GM10847 (cell line): ENCODE results near the gene CACNA1D.

Experiments
- POLR2A ChIP-seq: IDR thresholded peaks from 2 replicates; pipeline ENCODE4 v1.6.1; 2011; ENCODE audit not compliant: insufficient read length; ENCODE audit errors: extremely low read depth

CACNA1D gene

DNA sequence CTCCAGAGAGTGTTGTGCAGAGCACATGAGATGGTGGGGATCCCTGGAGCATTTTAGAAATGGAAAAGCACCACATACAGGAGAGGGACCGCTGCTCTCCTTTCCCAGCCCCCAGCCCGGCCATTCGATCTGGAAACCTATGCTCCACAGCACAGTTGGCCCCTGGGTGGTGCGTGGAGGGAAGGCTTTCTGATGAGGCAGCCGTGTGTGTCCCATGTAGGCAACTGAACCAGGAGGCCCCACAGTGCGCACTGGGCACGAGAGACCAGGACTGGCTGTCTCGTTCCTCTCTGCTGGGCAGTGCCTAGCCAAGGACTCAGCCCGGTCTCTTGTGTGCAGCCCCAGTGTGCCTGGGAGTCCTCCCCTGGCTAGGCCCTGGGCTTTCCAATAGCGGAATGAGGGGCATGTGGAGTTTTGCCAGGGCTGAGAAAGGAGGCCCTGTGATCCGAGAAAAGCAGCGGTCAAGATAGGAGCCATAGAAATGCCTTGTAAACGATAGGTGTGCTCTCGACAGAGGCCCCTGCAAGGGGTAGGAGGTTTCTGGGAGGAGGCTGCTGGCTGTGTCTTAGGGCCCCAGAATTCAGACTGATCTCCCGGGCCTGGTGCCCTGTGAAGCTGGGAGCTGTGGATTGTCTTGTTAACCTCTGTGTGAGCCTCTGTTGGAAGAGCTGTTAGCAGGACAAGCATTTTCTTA lies 312.9 kb downstream of the CACNA1D start:
- no peak for TF ChIP-seq POLR2A

DNA sequence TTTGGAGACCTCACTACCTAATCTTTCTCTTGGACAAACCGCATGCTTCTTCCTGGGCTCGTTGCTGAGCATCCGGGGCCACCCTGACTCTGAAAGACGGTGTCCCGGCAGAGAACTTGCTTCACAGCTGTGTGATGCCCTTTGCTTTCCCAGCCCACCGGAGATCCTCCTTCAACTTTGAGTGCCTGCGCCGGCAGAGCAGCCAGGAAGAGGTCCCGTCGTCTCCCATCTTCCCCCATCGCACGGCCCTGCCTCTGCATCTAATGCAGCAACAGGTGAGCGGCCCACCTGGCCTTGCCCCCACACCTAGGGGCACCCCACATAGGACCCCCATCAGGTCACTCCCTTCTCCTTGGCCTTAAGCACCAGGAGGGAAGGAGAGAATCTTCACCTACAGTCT lies 314.1 kb downstream of the CACNA1D start:
- TF ChIP-seq POLR2A, result no peak

DNA sequence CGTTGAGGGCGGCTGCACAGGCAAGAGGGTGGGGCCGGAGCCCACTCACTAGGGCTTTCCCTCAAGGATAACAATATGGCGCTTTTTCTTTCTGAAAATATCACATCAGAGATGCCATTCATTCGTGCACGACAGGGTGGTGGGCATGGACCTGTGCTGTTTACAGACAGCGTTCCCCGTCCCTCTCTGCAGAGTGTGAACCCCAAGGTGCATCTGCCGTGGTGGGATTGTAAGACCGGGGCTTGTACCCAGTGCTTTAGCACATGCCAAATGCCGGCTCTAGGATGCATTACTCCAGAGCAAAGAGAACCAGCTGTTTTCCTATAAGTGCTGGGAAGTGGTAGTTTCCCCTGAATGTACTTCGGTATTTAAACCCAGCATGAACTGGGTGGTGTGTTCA lies 314.9 kb downstream of the CACNA1D start:
- TF ChIP-seq POLR2A, result no peak

DNA sequence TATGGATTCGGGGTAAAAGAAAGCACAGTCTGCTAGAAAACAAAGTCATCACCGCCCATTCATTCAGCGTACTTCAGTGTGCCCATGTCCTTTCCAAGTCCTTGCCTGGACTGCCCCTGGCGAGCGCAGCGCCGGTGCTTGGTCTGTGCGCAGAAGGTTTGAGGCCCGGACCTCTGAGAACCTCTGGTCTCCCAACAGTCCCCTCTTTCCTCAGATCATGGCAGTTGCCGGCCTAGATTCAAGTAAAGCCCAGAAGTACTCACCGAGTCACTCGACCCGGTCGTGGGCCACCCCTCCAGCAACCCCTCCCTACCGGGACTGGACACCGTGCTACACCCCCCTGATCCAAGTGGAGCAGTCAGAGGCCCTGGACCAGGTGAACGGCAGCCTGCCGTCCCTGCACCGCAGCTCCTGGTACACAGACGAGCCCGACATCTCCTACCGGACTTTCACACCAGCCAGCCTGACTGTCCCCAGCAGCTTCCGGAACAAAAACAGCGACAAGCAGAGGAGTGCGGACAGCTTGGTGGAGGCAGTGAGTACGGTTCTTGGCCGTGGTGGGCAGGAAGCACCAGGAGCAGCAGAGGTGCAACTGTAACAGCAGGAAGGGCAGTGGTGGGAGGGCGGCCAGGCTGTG lies 315.5 kb downstream of the CACNA1D start:
- no peak for TF ChIP-seq POLR2A

DNA sequence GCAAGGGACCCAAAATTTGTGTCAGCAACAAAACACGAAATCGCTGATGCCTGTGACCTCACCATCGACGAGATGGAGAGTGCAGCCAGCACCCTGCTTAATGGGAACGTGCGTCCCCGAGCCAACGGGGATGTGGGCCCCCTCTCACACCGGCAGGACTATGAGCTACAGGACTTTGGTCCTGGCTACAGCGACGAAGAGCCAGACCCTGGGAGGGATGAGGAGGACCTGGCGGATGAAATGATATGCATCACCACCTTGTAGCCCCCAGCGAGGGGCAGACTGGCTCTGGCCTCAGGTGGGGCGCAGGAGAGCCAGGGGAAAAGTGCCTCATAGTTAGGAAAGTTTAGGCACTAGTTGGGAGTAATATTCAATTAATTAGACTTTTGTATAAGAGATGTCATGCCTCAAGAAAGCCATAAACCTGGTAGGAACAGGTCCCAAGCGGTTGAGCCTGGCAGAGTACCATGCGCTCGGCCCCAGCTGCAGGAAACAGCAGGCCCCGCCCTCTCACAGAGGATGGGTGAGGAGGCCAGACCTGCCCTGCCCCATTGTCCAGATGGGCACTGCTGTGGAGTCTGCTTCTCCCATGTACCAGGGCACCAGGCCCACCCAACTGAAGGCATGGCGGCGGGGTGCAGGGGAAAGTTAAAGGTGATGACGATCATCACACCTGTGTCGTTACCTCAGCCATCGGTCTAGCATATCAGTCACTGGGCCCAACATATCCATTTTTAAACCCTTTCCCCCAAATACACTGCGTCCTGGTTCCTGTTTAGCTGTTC lies 316.9 kb downstream of the CACNA1D start:
- no peak for TF ChIP-seq POLR2A

DNA sequence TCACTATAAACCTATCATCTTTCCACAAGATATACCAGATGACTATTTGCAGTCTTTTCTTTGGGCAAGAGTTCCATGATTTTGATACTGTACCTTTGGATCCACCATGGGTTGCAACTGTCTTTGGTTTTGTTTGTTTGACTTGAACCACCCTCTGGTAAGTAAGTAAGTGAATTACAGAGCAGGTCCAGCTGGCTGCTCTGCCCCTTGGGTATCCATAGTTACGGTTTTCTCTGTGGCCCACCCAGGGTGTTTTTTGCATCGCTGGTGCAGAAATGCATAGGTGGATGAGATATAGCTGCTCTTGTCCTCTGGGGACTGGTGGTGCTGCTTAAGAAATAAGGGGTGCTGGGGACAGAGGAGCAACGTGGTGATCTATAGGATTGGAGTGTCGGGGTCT lies 318.0 kb downstream of the CACNA1D start:
- TF ChIP-seq POLR2A, result no peak

DNA sequence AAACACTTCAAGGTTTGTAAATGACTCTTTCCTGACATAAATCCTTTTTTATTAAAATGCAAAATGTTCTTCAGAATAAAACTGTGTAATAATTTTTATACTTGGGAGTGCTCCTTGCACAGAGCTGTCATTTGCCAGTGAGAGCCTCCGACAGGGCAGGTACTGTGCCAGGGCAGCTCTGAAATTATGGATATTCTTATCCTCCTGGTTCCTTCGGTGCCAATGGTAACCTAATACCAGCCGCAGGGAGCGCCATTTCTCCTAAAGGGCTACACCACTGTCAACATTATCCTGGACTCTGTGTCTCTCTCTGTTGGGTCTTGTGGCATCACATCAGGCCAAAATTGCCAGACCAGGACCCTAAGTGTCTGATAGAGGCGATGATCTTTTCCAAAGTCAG lies 318.8 kb downstream of the CACNA1D start:
- TF ChIP-seq POLR2A, result no peak

DNA sequence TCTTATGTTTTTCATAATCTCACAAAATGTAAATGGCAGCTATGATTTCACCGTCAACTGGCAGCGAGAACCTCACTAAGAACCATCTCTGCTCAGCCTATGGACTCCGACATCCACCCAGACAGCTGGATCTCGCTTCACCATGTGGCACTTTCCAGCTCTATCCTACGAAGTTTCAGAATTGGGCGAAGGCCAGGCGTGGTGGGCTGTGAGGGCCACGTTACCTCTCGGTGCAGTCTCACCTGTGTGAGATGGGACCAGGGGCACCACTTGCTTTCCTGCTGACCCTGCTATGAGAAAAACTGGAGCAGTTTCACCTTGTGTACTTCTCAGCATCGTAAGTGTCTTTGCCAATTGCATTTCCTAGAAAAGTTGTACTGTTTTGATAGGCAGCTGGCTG lies 319.5 kb downstream of the CACNA1D start:
- TF ChIP-seq POLR2A, result no peak

DNA sequence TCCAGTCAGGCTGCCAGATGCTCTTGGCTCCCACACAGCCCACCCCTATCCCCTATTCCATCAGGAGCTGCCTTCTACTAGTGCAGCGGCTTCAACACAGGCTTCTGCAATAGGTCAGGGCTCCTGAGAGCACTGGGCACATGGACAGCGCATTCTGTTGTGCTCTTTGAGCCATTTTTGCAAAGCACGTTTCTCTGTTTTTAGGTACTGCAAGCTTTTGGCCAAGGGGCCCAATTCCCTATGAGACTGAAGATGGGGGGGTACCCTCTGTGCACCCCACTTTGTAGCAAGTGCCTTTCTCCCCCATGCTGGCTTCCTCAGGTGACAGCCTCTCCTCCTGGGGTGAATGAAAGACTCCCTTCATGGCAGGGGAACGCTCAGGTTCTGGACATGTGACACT lies 320.7 kb downstream of the CACNA1D start:
- TF ChIP-seq POLR2A, result no peak

DNA sequence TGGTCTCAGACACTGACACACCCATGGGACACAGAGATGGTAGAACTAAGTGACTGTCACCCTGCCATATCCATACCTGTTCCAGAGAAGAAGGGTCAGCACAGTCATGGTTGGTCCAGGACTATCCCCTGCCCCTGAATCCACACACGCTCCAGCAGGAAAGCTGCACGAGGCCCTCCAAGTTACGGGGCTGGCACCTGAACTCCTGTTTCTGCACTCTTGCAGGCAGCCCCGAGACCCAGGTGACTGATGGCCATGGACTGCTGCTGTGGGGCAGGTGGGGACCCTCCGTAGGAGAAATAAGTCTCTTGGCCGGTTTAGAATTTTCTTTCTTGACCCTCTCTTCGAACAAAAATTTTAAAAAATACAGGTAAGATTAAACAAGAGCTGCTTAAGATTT lies 321.2 kb downstream of the CACNA1D start:
- no peak for TF ChIP-seq POLR2A

DNA sequence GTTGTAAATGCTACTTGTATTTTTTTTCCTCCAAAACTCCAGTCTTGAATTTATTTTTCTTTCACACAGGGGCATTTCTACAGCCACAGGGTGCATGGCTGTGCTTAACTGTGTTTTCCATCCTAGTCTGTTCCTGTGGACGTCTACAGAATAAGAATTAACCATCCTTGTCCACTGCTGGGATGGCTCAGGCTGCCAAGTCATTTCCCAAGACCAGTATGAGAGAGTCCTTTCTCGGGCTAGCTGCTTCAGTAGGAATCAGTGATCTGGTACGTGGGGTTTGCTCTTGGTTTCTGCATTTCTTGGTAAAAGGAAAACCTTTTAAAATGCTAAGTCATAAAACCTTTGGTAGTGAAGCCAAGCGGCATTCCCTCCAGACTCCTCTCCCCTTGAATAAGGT lies 322.0 kb downstream of the CACNA1D start:
- TF ChIP-seq POLR2A, result no peak

DNA sequence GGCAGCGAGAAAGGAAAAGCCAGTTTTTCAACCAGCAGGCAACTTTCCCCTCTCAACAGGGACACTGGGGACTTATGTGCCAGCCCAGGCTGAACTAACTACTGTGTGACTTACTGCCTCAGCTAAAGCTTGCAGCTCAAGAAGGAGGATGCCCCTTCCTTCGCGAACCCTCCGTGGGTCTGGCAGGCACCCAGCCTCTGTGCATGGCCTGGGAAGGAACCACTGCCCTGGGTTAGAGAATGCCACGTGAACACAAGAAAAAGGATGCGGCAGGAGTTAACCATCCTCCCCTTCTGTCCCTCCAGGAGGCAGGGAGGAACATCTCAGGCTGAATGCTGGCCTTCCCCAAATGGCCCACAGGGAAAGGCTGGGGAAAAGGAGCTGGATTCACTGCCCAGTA lies 322.8 kb downstream of the CACNA1D start:
- no peak for TF ChIP-seq POLR2A

DNA sequence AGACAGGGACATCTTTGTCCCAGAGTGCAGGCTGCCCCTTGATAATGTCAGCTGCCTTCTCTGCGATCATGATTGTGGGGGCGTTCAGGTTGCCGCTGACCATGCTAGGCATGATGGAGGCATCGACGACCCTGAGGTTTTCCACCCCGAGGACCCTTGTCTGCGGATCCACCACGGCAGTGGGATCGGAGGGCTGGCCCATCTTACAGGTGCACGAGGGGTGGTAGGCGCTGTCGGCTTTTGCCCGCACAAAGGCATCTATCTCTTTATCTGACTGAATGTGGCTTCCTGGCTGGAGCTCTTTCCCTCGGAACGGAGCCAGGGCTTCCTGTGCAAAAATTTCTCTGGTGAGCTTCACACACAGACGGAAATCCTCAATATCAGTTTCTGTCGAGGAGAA lies 323.4 kb downstream of the CACNA1D start:
- TF ChIP-seq POLR2A, result no peak

DNA sequence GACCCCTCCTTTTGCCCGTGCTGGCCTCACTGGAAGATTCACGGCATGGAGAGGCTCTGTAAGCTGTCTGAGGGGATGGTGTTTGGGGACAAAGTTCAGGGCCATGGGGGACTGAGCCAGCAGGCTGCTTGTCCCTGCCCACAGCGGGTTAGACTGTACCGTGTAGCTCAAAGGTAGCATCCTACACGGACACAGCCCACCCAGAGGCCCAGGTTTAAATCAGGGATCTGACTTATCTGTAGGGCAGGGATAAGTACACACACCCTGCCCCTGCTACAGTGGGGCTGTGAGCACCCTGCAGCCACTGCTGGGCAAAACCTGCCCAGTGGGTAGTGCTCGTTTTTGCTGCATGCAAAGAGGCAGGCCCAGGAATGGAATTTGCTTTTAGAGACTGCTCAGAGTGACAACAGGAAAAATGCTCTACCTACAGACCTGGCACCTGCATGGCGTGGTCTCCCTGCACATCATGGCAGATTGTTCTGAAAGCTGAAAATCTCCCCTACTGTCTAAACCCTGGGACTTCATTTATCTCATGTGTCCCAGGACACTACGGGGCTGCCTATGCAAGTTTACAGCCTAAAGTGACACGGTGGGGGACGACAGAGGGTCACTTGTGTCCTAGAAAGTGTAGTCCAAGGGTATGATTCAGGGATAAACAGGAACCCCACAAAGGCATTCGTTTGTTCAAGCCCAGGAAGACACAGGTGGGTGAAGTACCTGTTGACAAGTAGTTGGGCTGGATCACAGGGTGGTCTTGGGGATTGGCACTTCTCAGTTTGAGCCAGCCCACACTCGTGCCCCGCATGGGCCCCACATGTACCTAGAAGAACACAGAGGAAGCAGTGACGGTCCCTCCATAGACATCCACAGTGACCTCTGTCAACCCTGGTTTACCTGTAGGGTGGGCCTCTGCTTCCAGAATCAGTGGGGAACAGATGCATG lies 324.1 kb downstream of the CACNA1D start:
- no peak for TF ChIP-seq POLR2A
